Thyroid gland (tissue), 4 donors: ENCODE data around the gene ARPC4.

ENCODE experiments used
- POLR2A ChIP-seq, 2 donors: fragments of 450-650 bp; IDR thresholded peaks; one replicate each; pipeline ENCODE4 v1.6.1; 2017; ENCODE audit warnings: antibody characterized with exemption in 2 of 2, mild to moderate bottlenecking in 2 of 2, moderate library complexity in 1 of 2
- TF ChIP-seq, protein P1 (sequence below), 6 experiments: fragments of 200-600 bp in 3 of 6; fragments of 450-650 bp in 3 of 6; sonication (generic) in 3 of 6; IDR thresholded peaks; one replicate each; pipeline ENCODE4 v1.5.1; 2016 to 2019; ENCODE audit warnings: antibody characterized with exemption in 6 of 6, mild to moderate bottlenecking in 2 of 6, inconsistent platforms in 1 of 6, moderate library complexity in 1 of 6

GRCh38 chr3:9797196-9797945 is 4.5 kb downstream of the ARPC4 start:
- TF ChIP-seq, protein P1, sequence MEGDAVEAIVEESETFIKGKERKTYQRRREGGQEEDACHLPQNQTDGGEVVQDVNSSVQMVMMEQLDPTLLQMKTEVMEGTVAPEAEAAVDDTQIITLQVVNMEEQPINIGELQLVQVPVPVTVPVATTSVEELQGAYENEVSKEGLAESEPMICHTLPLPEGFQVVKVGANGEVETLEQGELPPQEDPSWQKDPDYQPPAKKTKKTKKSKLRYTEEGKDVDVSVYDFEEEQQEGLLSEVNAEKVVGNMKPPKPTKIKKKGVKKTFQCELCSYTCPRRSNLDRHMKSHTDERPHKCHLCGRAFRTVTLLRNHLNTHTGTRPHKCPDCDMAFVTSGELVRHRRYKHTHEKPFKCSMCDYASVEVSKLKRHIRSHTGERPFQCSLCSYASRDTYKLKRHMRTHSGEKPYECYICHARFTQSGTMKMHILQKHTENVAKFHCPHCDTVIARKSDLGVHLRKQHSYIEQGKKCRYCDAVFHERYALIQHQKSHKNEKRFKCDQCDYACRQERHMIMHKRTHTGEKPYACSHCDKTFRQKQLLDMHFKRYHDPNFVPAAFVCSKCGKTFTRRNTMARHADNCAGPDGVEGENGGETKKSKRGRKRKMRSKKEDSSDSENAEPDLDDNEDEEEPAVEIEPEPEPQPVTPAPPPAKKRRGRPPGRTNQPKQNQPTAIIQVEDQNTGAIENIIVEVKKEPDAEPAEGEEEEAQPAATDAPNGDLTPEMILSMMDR (IDR thresholded peaks at IDR 0.05) = no peak
- no peak for TF ChIP-seq POLR2A (IDR thresholded peaks at IDR 0.05)
